BJ (cell line): ENCODE measurements around the gene SRGAP3. TPM values are rescaled to one million over a fixed set of nuclear protein-coding genes. Genes with fewer than 3 reads are reported as not detected.

Experiments
- CTCF ChIA-PET: fragments of 350-600 bp; formaldehyde crosslinking; extraction: SDS; loops from one replicate; lab custom pipeline; 2021; ENCODE audit warnings: antibody characterized with exemption, inconsistent platforms; lab: Yijun Ruan, JAX
- POLR2A ChIA-PET: fragments of 300-600 bp; sonication (Branson Sonifier 250); formaldehyde crosslinking; extraction: SDS; loops from one replicate; lab custom pipeline; 2021; ENCODE audit warnings: antibody characterized with exemption; lab: Charles Lee
- DNase-seq: peaks from one replicate; pipeline ENCODE4 v3.0.0-alpha.2; 2011; ENCODE audit warnings: low read depth
- H3K27me3 ChIP-seq: 2 replicates; pipeline ENCODE4 v1.6.0; 2011; ENCODE audit warnings: low read length; ENCODE audit not compliant: control insufficient read depth, insufficient read depth
- H3K36me3 ChIP-seq: 2 replicates; pipeline ENCODE4 v1.5.1; 2011; ENCODE audit warnings: low read length; ENCODE audit not compliant: control insufficient read depth, insufficient read depth
- H3K4me3 ChIP-seq: 2 replicates; pipeline ENCODE4 v1.5.1; 2011; ENCODE audit warnings: low read depth, mild to moderate bottlenecking, control low read depth, low read length
- polyA plus RNA-seq: library from polyadenylated mRNA; depleted of rRNA; stranded (reverse); fragments of >200 nt; gene quantifications from 2 replicates; pipeline ENCODE4 v1.2.3, GENCODE V29; 2011
- TF ChIP-seq, protein P1 (sequence below): IDR thresholded peaks from 2 replicates; pipeline ENCODE4 v1.5.1; 2011; ENCODE audit warnings: low read depth, mild to moderate bottlenecking, control low read depth, inconsistent platforms, low read length, moderate library complexity; ENCODE audit not compliant: insufficient read depth

The SRGAP3 gene
- polyA plus RNA-seq, 1 experiment: 0.75 TPM

GRCh38 chr3:9201266-9201665, 48.2 kb downstream of the SRGAP3 start:
- no peaks in the 10 kb centered on the region for H3K36me3 ChIP-seq
- POLR2A ChIA-PET: no interaction called here
- H3K27me3 ChIP-seq: peaks cover 3% of the 10 kb centered on the region; the same call in 1 of the 2 replicates
- no peak for DNase-seq
- TF ChIP-seq, protein P1, sequence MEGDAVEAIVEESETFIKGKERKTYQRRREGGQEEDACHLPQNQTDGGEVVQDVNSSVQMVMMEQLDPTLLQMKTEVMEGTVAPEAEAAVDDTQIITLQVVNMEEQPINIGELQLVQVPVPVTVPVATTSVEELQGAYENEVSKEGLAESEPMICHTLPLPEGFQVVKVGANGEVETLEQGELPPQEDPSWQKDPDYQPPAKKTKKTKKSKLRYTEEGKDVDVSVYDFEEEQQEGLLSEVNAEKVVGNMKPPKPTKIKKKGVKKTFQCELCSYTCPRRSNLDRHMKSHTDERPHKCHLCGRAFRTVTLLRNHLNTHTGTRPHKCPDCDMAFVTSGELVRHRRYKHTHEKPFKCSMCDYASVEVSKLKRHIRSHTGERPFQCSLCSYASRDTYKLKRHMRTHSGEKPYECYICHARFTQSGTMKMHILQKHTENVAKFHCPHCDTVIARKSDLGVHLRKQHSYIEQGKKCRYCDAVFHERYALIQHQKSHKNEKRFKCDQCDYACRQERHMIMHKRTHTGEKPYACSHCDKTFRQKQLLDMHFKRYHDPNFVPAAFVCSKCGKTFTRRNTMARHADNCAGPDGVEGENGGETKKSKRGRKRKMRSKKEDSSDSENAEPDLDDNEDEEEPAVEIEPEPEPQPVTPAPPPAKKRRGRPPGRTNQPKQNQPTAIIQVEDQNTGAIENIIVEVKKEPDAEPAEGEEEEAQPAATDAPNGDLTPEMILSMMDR: no peak
- CTCF ChIA-PET: no interaction called here
- H3K4me3 ChIP-seq: no peak overlapping the region

DNA sequence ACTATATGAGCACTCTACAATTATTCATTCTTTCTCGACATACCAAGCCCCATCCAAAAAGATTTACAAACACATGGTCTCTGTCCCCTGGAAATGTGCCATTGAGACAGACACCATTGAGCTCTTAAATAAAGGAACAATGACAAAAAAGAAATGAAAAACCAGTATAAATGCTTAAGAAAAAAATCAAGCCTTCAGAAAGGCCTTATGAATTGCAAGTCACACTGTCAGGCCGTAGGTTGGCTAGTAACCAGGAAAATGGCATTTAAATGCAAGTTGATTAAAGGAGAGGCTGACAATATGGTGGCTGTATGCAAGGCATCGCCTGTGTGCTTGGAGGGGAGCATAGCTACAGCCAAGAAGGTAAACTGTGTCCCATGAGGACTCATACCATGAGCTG, 49.7 kb downstream of the SRGAP3 start:
- TF ChIP-seq, protein P1: no peak
- Histone ChIP-seq H3K36me3 (no peaks in the 10 kb centered on the region), H3K27me3 (peaks cover 3% of the 10 kb centered on the region; the same call in 1 of the 2 replicates), H3K4me3 (no peak overlapping the region)
- ChIA-PET POLR2A (no interaction called here), CTCF (interaction anchor here (0.9 kb wide), 1 partner anchor 16 kb away, joined by 4 read pairs; no protein-coding TSS in a partner anchor)
- DNase-seq: no peak

- ChIA-PET CTCF (interaction anchor here (0.8 kb wide), 1 partner anchor 120 kb away, joined by 3 read pairs; no protein-coding TSS in a partner anchor), POLR2A (no interaction called here)
- TF ChIP-seq, protein P1: no peak
- no peak overlapping the region for H3K4me3 ChIP-seq
- H3K36me3 ChIP-seq: no peaks in the 10 kb centered on the region
- no peak for DNase-seq
- peaks cover 3% of the 10 kb centered on the region; the same call in 1 of the 2 replicates for H3K27me3 ChIP-seq
These were observed 50.5 kb downstream of the SRGAP3 start for GRCh38 chr3:9198899-9199335.

DNA sequence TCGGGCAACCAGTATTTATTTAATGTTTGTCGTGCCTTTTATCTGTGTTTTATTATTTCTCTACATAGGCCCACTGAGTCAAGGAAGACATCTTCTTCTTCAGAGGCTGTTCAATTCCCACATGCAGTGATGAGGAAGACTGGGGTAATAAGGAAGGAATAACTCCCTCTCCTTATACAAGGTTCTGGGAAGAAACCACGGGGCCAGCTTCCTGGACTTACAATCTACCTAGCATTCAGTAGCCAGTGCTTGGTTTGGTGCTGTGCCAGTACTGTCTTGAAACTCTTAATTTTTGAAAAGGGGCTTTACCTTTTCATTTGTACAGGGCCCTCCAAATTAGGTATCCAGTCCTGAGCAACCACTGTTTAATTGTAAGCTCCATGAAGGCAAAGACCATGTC, 51.2 kb downstream of the SRGAP3 start:
- peaks cover 3% of the 10 kb centered on the region; the same call in 1 of the 2 replicates for H3K27me3 ChIP-seq

GRCh38 chr3:9196020-9196419, 53.4 kb downstream of the SRGAP3 start:
- CTCF ChIA-PET: no interaction called here

More for the DNA sequence above, 51.2 kb downstream of the SRGAP3 start:
- ChIA-PET CTCF (no interaction called here), POLR2A (no interaction called here)
- Histone ChIP-seq H3K4me3 (no peak overlapping the region), H3K36me3 (no peaks in the 10 kb centered on the region)
- TF ChIP-seq, protein P1: no peak
- no peak for DNase-seq

More at GRCh38 chr3:9196020-9196419, 53.4 kb downstream of the SRGAP3 start:
- DNase-seq: no peak
- TF ChIP-seq, protein P1: no peak
- peaks cover 1% of the 10 kb centered on the region; the same call in 1 of the 2 replicates for H3K27me3 ChIP-seq
- no peaks in the 10 kb centered on the region for H3K36me3 ChIP-seq
- POLR2A ChIA-PET: no interaction called here
- no peak overlapping the region for H3K4me3 ChIP-seq
